ENCODE results near the gene SLC25A20.

Gene SLC25A20

GRCh38 chr3:48881652-48882114, 17.0 kb downstream of the SLC25A20 start:
- Histone ChIP-seq H3K4me3 (ENCODE audit: low read length) (no peak overlapping the region), H2AFZ (ENCODE audit: low read depth, low read length) (no peak overlapping the region), H3K9me3 (ENCODE audit: low read length) (no peaks in the 10 kb centered on the region), H3K27me3 (ENCODE audit: insufficient read depth, low read length) (no peaks in the 10 kb centered on the region), H3K36me3 (ENCODE audit: insufficient read depth, low read length) (no peaks in the 10 kb centered on the region), H3K4me1 (ENCODE audit: insufficient read depth, low read length) (no peaks in the 10 kb centered on the region)

GRCh38 chr3:48881006-48881405, 17.7 kb downstream of the SLC25A20 start:
- H3K27me3 ChIP-seq (ENCODE audit: insufficient read depth, low read length), result no peaks in the 10 kb centered on the region
- H3K4me3 ChIP-seq (ENCODE audit: low read length), result no peak overlapping the region
- no peak overlapping the region for H2AFZ ChIP-seq (ENCODE audit: low read depth, low read length)

GRCh38 chr3:48879994-48880377, 18.7 kb downstream of the SLC25A20 start:
- no peaks in the 10 kb centered on the region for H3K36me3 ChIP-seq (ENCODE audit: insufficient read depth, low read length)
- H3K4me1 ChIP-seq (ENCODE audit: insufficient read depth, low read length), result no peaks in the 10 kb centered on the region
- no peaks in the 10 kb centered on the region for H3K27me3 ChIP-seq (ENCODE audit: insufficient read depth, low read length)
- no peak overlapping the region for H2AFZ ChIP-seq (ENCODE audit: low read depth, low read length)
- no peak overlapping the region for H3K4me3 ChIP-seq (ENCODE audit: low read length)
- no peaks in the 10 kb centered on the region for H3K9me3 ChIP-seq (ENCODE audit: low read length)

More at GRCh38 chr3:48881006-48881405, 17.7 kb downstream of the SLC25A20 start:
- Histone ChIP-seq H3K36me3 (ENCODE audit: insufficient read depth, low read length) (no peaks in the 10 kb centered on the region), H3K4me1 (ENCODE audit: insufficient read depth, low read length) (no peaks in the 10 kb centered on the region), H3K9me3 (ENCODE audit: low read length) (no peaks in the 10 kb centered on the region)

DNA sequence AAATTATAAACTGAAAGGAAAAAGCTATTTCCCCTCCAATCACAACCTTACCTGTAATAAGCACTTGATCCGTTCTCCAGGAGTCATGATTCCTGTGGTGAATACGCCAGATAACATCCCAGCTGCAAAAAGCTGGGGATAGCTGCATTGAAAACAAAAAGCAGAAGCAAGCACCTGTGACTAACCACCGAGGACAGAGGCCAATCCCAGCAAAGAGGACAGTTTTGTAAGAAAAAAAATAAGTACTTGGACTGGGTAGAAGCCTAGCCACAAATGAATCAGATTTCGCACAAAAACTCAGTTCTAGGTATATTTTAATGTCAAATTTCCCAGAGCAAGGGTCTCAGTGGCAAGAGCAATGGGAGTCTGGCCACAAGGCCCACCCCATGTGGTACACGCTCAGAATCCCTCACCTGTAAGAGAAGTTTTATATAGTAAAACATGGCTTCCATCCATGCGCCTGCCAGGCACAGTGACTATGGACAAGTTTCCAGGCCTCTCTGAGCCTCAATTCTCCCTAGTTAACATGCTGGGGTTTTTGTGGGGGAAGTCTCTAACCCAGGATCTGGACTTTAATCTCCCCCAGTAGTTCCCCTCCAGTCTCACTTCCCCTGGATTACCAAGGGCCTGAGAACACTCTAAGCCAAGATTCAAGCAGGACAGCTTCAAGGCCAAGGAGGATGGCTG, 19.2 kb downstream of the SLC25A20 start:
- Histone ChIP-seq H3K27me3 (ENCODE audit: insufficient read depth, low read length) (no peaks in the 10 kb centered on the region), H2AFZ (ENCODE audit: low read depth, low read length) (no peak overlapping the region), H3K4me1 (ENCODE audit: insufficient read depth, low read length) (no peaks in the 10 kb centered on the region), H3K4me3 (ENCODE audit: low read length) (no peak overlapping the region), H3K36me3 (ENCODE audit: insufficient read depth, low read length) (no peaks in the 10 kb centered on the region), H3K9me3 (ENCODE audit: low read length) (no peaks in the 10 kb centered on the region)

- Histone ChIP-seq H3K4me3 (ENCODE audit: low read length) (no peak overlapping the region), H3K27me3 (ENCODE audit: insufficient read depth, low read length) (no peaks in the 10 kb centered on the region), H3K36me3 (ENCODE audit: insufficient read depth, low read length) (no peaks in the 10 kb centered on the region), H3K9me3 (ENCODE audit: low read length) (no peaks in the 10 kb centered on the region), H2AFZ (ENCODE audit: low read depth, low read length) (no peak overlapping the region), H3K4me1 (ENCODE audit: insufficient read depth, low read length) (no peaks in the 10 kb centered on the region)
Observed at GRCh38 chr3:48877671-48878070, 21.0 kb downstream of the SLC25A20 start.

- H3K9me3 ChIP-seq (ENCODE audit: low read length), result no peaks in the 10 kb centered on the region
- H3K27me3 ChIP-seq (ENCODE audit: insufficient read depth, low read length), result no peaks in the 10 kb centered on the region
- no peak overlapping the region for H3K4me3 ChIP-seq (ENCODE audit: low read length)
- H3K36me3 ChIP-seq (ENCODE audit: insufficient read depth, low read length), result no peaks in the 10 kb centered on the region
- no peaks in the 10 kb centered on the region for H3K4me1 ChIP-seq (ENCODE audit: insufficient read depth, low read length)
- H2AFZ ChIP-seq (ENCODE audit: low read depth, low read length), result no peak overlapping the region
Observed at GRCh38 chr3:48863122-48863521, 35.6 kb downstream of the SLC25A20 start.

GRCh38 chr3:48859206-48859605, 39.5 kb downstream of the SLC25A20 start:
- Histone ChIP-seq H3K4me1 (ENCODE audit: insufficient read depth, low read length) (peaks cover 5% of the 10 kb centered on the region), H3K9me3 (ENCODE audit: low read length) (no peaks in the 10 kb centered on the region), H3K4me3 (ENCODE audit: low read length) (no peak overlapping the region), H3K36me3 (ENCODE audit: insufficient read depth, low read length) (no peaks in the 10 kb centered on the region), H3K27me3 (ENCODE audit: insufficient read depth, low read length) (no peaks in the 10 kb centered on the region), H2AFZ (ENCODE audit: low read depth, low read length) (no peak overlapping the region)

- Histone ChIP-seq H3K36me3 (ENCODE audit: insufficient read depth, low read length) (no peaks in the 10 kb centered on the region), H2AFZ (ENCODE audit: low read depth, low read length) (no peak overlapping the region), H3K27me3 (ENCODE audit: insufficient read depth, low read length) (no peaks in the 10 kb centered on the region), H3K9me3 (ENCODE audit: low read length) (no peaks in the 10 kb centered on the region), H3K4me3 (ENCODE audit: low read length) (no peak overlapping the region), H3K4me1 (ENCODE audit: insufficient read depth, low read length) (peaks cover 5% of the 10 kb centered on the region)
Observed at GRCh38 chr3:48858709-48859108, 40.0 kb downstream of the SLC25A20 start.

GRCh38 chr3:48857641-48858040, 41.0 kb downstream of the SLC25A20 start:
- H3K9me3 ChIP-seq (ENCODE audit: low read length), result no peaks in the 10 kb centered on the region
- peaks cover 5% of the 10 kb centered on the region for H3K4me1 ChIP-seq (ENCODE audit: insufficient read depth, low read length)
- H2AFZ ChIP-seq (ENCODE audit: low read depth, low read length), result no peak overlapping the region
- H3K36me3 ChIP-seq (ENCODE audit: insufficient read depth, low read length), result no peaks in the 10 kb centered on the region
- H3K27me3 ChIP-seq (ENCODE audit: insufficient read depth, low read length), result no peaks in the 10 kb centered on the region
- H3K4me3 ChIP-seq (ENCODE audit: low read length), result no peak overlapping the region

DNA sequence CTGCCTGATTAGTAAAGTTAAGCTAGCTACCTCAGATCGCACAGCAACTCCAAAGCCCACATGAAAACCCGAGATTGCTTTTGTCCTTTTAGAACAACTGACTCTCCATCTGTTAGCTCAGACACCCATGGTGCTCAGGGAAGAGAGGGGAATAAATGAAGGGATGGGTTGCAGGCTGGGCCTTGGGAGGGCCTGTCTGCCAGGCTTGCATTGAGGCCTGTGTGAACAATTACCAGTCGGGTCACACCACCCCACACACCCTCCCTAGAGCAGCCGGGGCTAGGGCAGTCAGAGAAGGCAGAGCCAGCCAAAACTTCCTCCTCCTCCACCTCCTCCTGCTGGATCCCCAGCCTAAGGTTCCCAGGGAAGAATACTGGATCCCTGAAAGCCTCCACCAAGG, 42.2 kb downstream of the SLC25A20 start:
- no peaks in the 10 kb centered on the region for H3K36me3 ChIP-seq (ENCODE audit: insufficient read depth, low read length)
- peaks cover 7% of the 10 kb centered on the region for H3K4me1 ChIP-seq (ENCODE audit: insufficient read depth, low read length)
- H2AFZ ChIP-seq (ENCODE audit: low read depth, low read length), result no peak overlapping the region
- H3K4me3 ChIP-seq (ENCODE audit: low read length), result no peak overlapping the region
- no peaks in the 10 kb centered on the region for H3K9me3 ChIP-seq (ENCODE audit: low read length)
- no peaks in the 10 kb centered on the region for H3K27me3 ChIP-seq (ENCODE audit: insufficient read depth, low read length)

GRCh38 chr3:48855681-48856447, 42.8 kb downstream of the SLC25A20 start:
- H3K27me3 ChIP-seq (ENCODE audit: insufficient read depth, low read length), result no peaks in the 10 kb centered on the region
- H2AFZ ChIP-seq (ENCODE audit: low read depth, low read length), result no peak overlapping the region
- peaks cover 12% of the 10 kb centered on the region for H3K4me1 ChIP-seq (ENCODE audit: insufficient read depth, low read length)

GRCh38 chr3:48852151-48852550, 46.5 kb downstream of the SLC25A20 start:
- Histone ChIP-seq H3K27me3 (ENCODE audit: insufficient read depth, low read length) (no peaks in the 10 kb centered on the region), H3K4me3 (ENCODE audit: low read length) (no peak overlapping the region), H3K9me3 (ENCODE audit: low read length) (no peaks in the 10 kb centered on the region), H2AFZ (ENCODE audit: low read depth, low read length) (no peak overlapping the region), H3K36me3 (ENCODE audit: insufficient read depth, low read length) (no peaks in the 10 kb centered on the region), H3K4me1 (ENCODE audit: insufficient read depth, low read length) (peaks cover 12% of the 10 kb centered on the region)

More at GRCh38 chr3:48855681-48856447, 42.8 kb downstream of the SLC25A20 start:
- no peaks in the 10 kb centered on the region for H3K9me3 ChIP-seq (ENCODE audit: low read length)
- H3K36me3 ChIP-seq (ENCODE audit: insufficient read depth, low read length), result no peaks in the 10 kb centered on the region
- no peak overlapping the region for H3K4me3 ChIP-seq (ENCODE audit: low read length)

DNA sequence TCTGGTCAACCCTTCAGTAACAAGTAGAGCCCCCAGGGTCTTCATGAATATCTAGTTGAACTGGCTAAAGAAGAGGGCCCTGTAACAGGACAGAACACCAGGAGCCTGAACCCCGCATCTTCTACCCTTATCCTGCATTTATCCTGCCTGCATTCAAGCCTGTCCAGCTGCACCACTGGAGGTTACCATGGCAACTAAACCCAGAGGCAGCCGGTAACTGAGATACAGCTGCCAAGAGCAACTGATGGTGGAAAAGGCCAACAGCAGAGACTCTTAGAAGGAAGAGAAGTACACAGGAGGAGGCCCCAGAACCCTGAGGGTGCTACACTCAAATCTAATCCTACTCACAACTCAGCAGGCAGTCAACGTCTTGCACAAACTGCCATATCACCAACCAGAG, 47.3 kb downstream of the SLC25A20 start:
- Histone ChIP-seq H2AFZ (ENCODE audit: low read depth, low read length) (no peak overlapping the region), H3K4me3 (ENCODE audit: low read length) (no peak overlapping the region), H3K9me3 (ENCODE audit: low read length) (no peaks in the 10 kb centered on the region), H3K4me1 (ENCODE audit: insufficient read depth, low read length) (peaks cover 13% of the 10 kb centered on the region), H3K36me3 (ENCODE audit: insufficient read depth, low read length) (no peaks in the 10 kb centered on the region), H3K27me3 (ENCODE audit: insufficient read depth, low read length) (no peaks in the 10 kb centered on the region)

Data from neuron (in vitro differentiated cells).